Dedifferentiated amniotic fluid mesenchymal stem cell (primary cell): Measurements from ENCODE around the gene TMCC3.
"Not testable (repeated sequence)": the region's sequence is repeated elsewhere in the genome, so short reads cannot be mapped to it uniquely, and the experiment has no call there.

ENCODE experiments used
- DNase-seq: peaks from one replicate; pipeline ENCODE4 v3.0.0-alpha.2; 2016; ENCODE audit errors: extremely low spot score

TMCC3 gene

GRCh38 chr12:94634717-94635116 lies 15.6 kb downstream of the TMCC3 start:
- no peak for DNase-seq

- DNase-seq = no peak
Observed at GRCh38 chr12:94633401-94633800, 17.0 kb downstream of the TMCC3 start.

- DNase-seq = no peak
Observed at GRCh38 chr12:94631058-94631457, 19.3 kb downstream of the TMCC3 start.

GRCh38 chr12:94628819-94629472 lies 21.4 kb downstream of the TMCC3 start:
- no peak for DNase-seq

GRCh38 chr12:94628369-94628768 lies 22.0 kb downstream of the TMCC3 start:
- no peak for DNase-seq

GRCh38 chr12:94625531-94625930 lies 24.8 kb downstream of the TMCC3 start:
- no peak for DNase-seq

- no peak for DNase-seq
Observed at GRCh38 chr12:94623161-94623920, 27.0 kb downstream of the TMCC3 start.

- no peak for DNase-seq
Observed at GRCh38 chr12:94622475-94622874, 27.9 kb downstream of the TMCC3 start.

GRCh38 chr12:94621662-94622359 lies 28.5 kb downstream of the TMCC3 start:
- DNase-seq = no peak

GRCh38 chr12:94620621-94621020 lies 29.7 kb downstream of the TMCC3 start:
- no peak for DNase-seq

GRCh38 chr12:94618995-94619695 lies 31.2 kb downstream of the TMCC3 start:
- DNase-seq = peak; percentile 35

GRCh38 chr12:94617101-94617500 lies 33.3 kb downstream of the TMCC3 start:
- DNase-seq = no peak

GRCh38 chr12:94616203-94616729 lies 34.1 kb downstream of the TMCC3 start:
- DNase-seq = no peak

- peak; percentile 18 for DNase-seq
Observed at GRCh38 chr12:94615260-94616181, 34.8 kb downstream of the TMCC3 start.

GRCh38 chr12:94614288-94614721 lies 36.1 kb downstream of the TMCC3 start:
- DNase-seq = peak; percentile 58

- no peak for DNase-seq
Observed at GRCh38 chr12:94609917-94610443, 40.4 kb downstream of the TMCC3 start.

- DNase-seq = not testable (repeated sequence)
Observed at GRCh38 chr12:94606810-94607209, 43.5 kb downstream of the TMCC3 start.

- no peak for DNase-seq
Observed at GRCh38 chr12:94604366-94604698, 46.0 kb downstream of the TMCC3 start.

GRCh38 chr12:94603434-94604365 lies 46.7 kb downstream of the TMCC3 start:
- no peak for DNase-seq
